Choroid plexus epithelial cell (primary cell): ENCODE results near the gene ADISSP.

ENCODE experiments used
- DNase-seq: peaks from one replicate; pipeline ENCODE4 v3.0.0-alpha.2; 2010; ENCODE audit warnings: low read depth
- H3K4me3 ChIP-seq: 2 replicates; pipeline ENCODE4 v1.5.1; 2011; ENCODE audit warnings: low read depth, mild to moderate bottlenecking, control low read depth, low read length, moderate library complexity
- TF ChIP-seq, protein P1 (sequence below): conservative IDR thresholded peaks from 2 replicates; pipeline ENCODE4 v1.5.1; 2011; ENCODE audit warnings: low read depth, mild to moderate bottlenecking, control low read depth, inconsistent platforms, low read length, moderate library complexity

ADISSP gene

DNA sequence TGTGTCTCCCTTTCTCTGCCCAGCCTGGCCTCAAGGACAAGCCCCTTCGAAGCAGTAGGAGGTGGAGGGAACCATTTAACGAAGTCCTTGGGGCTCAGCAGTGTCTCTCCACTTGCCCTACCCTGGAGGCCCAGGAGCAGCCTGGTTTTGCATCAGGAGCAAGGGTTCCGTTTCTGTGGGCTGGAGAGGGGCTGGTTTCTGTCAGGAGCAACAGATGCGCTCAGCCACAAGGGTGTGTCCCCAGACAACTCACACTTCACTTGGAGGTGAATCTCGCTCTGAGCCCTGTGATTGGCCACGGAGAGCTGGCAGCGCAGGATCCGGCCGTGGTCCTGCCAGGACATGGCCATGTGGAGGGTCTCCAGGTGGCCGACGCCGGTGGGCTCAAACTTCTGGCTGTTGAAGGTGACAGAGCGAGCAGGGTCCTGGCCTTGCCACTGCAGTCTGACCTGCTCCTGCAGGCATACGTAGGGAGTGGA, 62.0 kb downstream of the ADISSP start:
- DNase-seq, result no peak
- TF ChIP-seq, protein P1, sequence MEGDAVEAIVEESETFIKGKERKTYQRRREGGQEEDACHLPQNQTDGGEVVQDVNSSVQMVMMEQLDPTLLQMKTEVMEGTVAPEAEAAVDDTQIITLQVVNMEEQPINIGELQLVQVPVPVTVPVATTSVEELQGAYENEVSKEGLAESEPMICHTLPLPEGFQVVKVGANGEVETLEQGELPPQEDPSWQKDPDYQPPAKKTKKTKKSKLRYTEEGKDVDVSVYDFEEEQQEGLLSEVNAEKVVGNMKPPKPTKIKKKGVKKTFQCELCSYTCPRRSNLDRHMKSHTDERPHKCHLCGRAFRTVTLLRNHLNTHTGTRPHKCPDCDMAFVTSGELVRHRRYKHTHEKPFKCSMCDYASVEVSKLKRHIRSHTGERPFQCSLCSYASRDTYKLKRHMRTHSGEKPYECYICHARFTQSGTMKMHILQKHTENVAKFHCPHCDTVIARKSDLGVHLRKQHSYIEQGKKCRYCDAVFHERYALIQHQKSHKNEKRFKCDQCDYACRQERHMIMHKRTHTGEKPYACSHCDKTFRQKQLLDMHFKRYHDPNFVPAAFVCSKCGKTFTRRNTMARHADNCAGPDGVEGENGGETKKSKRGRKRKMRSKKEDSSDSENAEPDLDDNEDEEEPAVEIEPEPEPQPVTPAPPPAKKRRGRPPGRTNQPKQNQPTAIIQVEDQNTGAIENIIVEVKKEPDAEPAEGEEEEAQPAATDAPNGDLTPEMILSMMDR, result no peak
- no peak overlapping the region for H3K4me3 ChIP-seq

GRCh38 chr20:3704087-3704486, 63.5 kb downstream of the ADISSP start:
- H3K4me3 ChIP-seq, result no peak overlapping the region
- no peak for DNase-seq
- TF ChIP-seq, protein P1, result no peak
